WTC11 (cell line): ENCODE measurements around the gene BCL11A.

ENCODE experiments used
- ARID4B ChIP-seq: sonication (generic); formaldehyde crosslinking; IDR thresholded peaks from 2 replicates; pipeline ENCODE4 v1.8.0; 2023; ENCODE audit warnings: missing genetic modification reagents, mild to moderate bottlenecking, borderline replicate concordance
- CREM ChIP-seq: sonication (generic); formaldehyde crosslinking; IDR thresholded peaks from 2 replicates; pipeline ENCODE4 v1.8.1; 2022; ENCODE audit warnings: mild to moderate bottlenecking, missing genetic modification reagents, moderate library complexity
- CTCF ChIP-seq: fragments of 200-600 bp; IDR thresholded peaks from 2 replicates; pipeline ENCODE4 v1.8.0; 2022; ENCODE audit warnings: antibody characterized with exemption
- E2F5 ChIP-seq: sonication (generic); formaldehyde crosslinking; IDR thresholded peaks from 2 replicates; pipeline ENCODE4 v1.8.1; 2022; ENCODE audit warnings: mild to moderate bottlenecking, moderate library complexity, missing genetic modification reagents
- GABPB1 ChIP-seq: sonication (generic); formaldehyde crosslinking; IDR thresholded peaks from 2 replicates; pipeline ENCODE4 v1.8.1; 2023; ENCODE audit warnings: mild to moderate bottlenecking, missing genetic modification reagents
- KAT7 ChIP-seq: sonication (generic); formaldehyde crosslinking; IDR thresholded peaks from 2 replicates; pipeline ENCODE4 v1.8.1; 2023; ENCODE audit warnings: missing genetic modification reagents, mild to moderate bottlenecking, borderline replicate concordance
- NR2C2 ChIP-seq: sonication (generic); formaldehyde crosslinking; IDR thresholded peaks from 2 replicates; pipeline ENCODE4 v1.8.0; 2022; ENCODE audit warnings: mild to moderate bottlenecking, missing genetic modification reagents
- PRDM15 ChIP-seq: sonication (generic); formaldehyde crosslinking; IDR thresholded peaks from 2 replicates; pipeline ENCODE4 v1.8.0; 2022; ENCODE audit warnings: missing genetic modification reagents
- RELA ChIP-seq: sonication (generic); formaldehyde crosslinking; IDR thresholded peaks from 2 replicates; pipeline ENCODE4 v1.8.1; 2022; ENCODE audit warnings: missing genetic modification reagents, mild to moderate bottlenecking, borderline replicate concordance
- SP1 ChIP-seq: sonication (generic); formaldehyde crosslinking; conservative IDR thresholded peaks from 2 replicates; pipeline ENCODE4 v1.8.1; 2022; ENCODE audit warnings: missing genetic modification reagents
- USF2 ChIP-seq: sonication (generic); formaldehyde crosslinking; IDR thresholded peaks from 2 replicates; pipeline ENCODE4 v1.8.1; 2023; ENCODE audit warnings: mild to moderate bottlenecking, missing genetic modification reagents, moderate library complexity

- TF ChIP-seq PRDM15 (CRISPR knock-in tag) = no peak
- TF ChIP-seq CTCF = no peak
- TF ChIP-seq SP1 (CRISPR knock-in tag) = no peak
- no peak for TF ChIP-seq CREM (CRISPR knock-in tag)
- no peak for TF ChIP-seq E2F5 (CRISPR knock-in tag)
- TF ChIP-seq KAT7 (CRISPR knock-in tag) = no peak
- no peak for TF ChIP-seq RELA (CRISPR knock-in tag)
- no peak for TF ChIP-seq GABPB1 (CRISPR knock-in tag)
- no peak for TF ChIP-seq ARID4B
- TF ChIP-seq NR2C2 (CRISPR knock-in tag) = no peak
- no peak for TF ChIP-seq USF2
Observed at GRCh38 chr2:60483401-60483800, 70.1 kb downstream of the BCL11A start.
